Measurements from ENCODE around the gene THY1. TPM values are rescaled to one million over a fixed set of nuclear protein-coding genes. Genes with fewer than 3 reads are reported as not detected.

Gene THY1
- polyA plus RNA-seq, 1 experiment = 1,905 TPM

GRCh38 chr11:119421941-119422808 is 797 bp downstream of the THY1 start:
- POLR2A ChIA-PET = interaction anchor here (0.6 to 0.7 kb wide), 2 partner anchors 11 to 210 kb away, joined by 4 to 5 read pairs; no protein-coding TSS in a partner anchor
- peaks cover 14% of the 10 kb centered on the region for H3K36me3 ChIP-seq (ENCODE audit: control insufficient read depth, insufficient read depth, low read length)

GRCh38 chr11:119421351-119421750 is 1.6 kb downstream of the THY1 start:
- no peak for TF ChIP-seq CTCF (IDR thresholded peaks at IDR 0.05; ENCODE audit: insufficient read depth, low read depth, low read length)
- peaks cover 14% of the 10 kb centered on the region for H3K36me3 ChIP-seq (ENCODE audit: control insufficient read depth, insufficient read depth, low read length)
- POLR2A ChIA-PET = interaction anchor here (0.7 kb wide), 1 partner anchor 209 kb away, joined by 5 read pairs; no protein-coding TSS in a partner anchor
- no peak for DNase-seq (ENCODE audit: low read depth)
- no peaks in the 10 kb centered on the region for H3K27me3 ChIP-seq (ENCODE audit: control insufficient read depth, insufficient read depth, low read length)
- CTCF ChIA-PET = interaction anchor here (0.9 to 2.9 kb wide), 4 partner anchors 46 to 65 kb away, joined by 4 to 25 read pairs (median 15); no protein-coding TSS in a partner anchor
- H3K4me3 ChIP-seq (ENCODE audit: low read depth, low read length) = peak overlapping the region; percentile 85

More at GRCh38 chr11:119421941-119422808, 797 bp downstream of the THY1 start:
- Histone ChIP-seq H3K4me3 (ENCODE audit: low read depth, low read length) (peak overlapping the region; percentile 85), H3K27me3 (ENCODE audit: control insufficient read depth, insufficient read depth, low read length) (no peaks in the 10 kb centered on the region)
- TF ChIP-seq CTCF (IDR thresholded peaks at IDR 0.05; ENCODE audit: insufficient read depth, low read depth, low read length) = 0 out of 2 replicates have a peak, but pooled peaks have one; percentile 4
- CTCF ChIA-PET = interaction anchor here (0.7 to 2.9 kb wide), 11 partner anchors 11 to 201 kb away, joined by 3 to 25 read pairs (median 4); partner anchors contain the start of gene USP2
- no peak for DNase-seq (ENCODE audit: low read depth)

- no peak for TF ChIP-seq CTCF (IDR thresholded peaks at IDR 0.05; ENCODE audit: insufficient read depth, low read depth, low read length)
- Histone ChIP-seq H3K27me3 (ENCODE audit: control insufficient read depth, insufficient read depth, low read length) (no peaks in the 10 kb centered on the region), H3K36me3 (ENCODE audit: control insufficient read depth, insufficient read depth, low read length) (peaks cover 14% of the 10 kb centered on the region), H3K4me3 (ENCODE audit: low read depth, low read length) (peak overlapping the region; percentile 85)
- no peak for DNase-seq (ENCODE audit: low read depth)
- CTCF ChIA-PET = no interaction called here
- POLR2A ChIA-PET = no interaction called here
Measured at GRCh38 chr11:119420631-119421030, 2.3 kb downstream of the THY1 start.

- POLR2A ChIA-PET = no interaction called here
- CTCF ChIA-PET = interaction anchor here (1.5 to 1.9 kb wide), 2 partner anchors 55 to 58 kb away, joined by 4 to 9 read pairs; no protein-coding TSS in a partner anchor
- Histone ChIP-seq H3K4me3 (ENCODE audit: low read depth, low read length) (no peak overlapping the region), H3K36me3 (ENCODE audit: control insufficient read depth, insufficient read depth, low read length) (peaks cover 14% of the 10 kb centered on the region), H3K27me3 (ENCODE audit: control insufficient read depth, insufficient read depth, low read length) (no peaks in the 10 kb centered on the region)
- DNase-seq (ENCODE audit: low read depth) = no peak
- TF ChIP-seq CTCF (IDR thresholded peaks at IDR 0.05; ENCODE audit: insufficient read depth, low read depth, low read length) = no peak
Measured at GRCh38 chr11:119419834-119420492, 3.0 kb downstream of the THY1 start.

- no peak for TF ChIP-seq CTCF (IDR thresholded peaks at IDR 0.05; ENCODE audit: insufficient read depth, low read depth, low read length)
- POLR2A ChIA-PET = no interaction called here
- no peak overlapping the region for H3K4me3 ChIP-seq (ENCODE audit: low read depth, low read length)
- no peak for DNase-seq (ENCODE audit: low read depth)
- H3K36me3 ChIP-seq (ENCODE audit: control insufficient read depth, insufficient read depth, low read length) = peaks cover 14% of the 10 kb centered on the region
- no peaks in the 10 kb centered on the region for H3K27me3 ChIP-seq (ENCODE audit: control insufficient read depth, insufficient read depth, low read length)
- CTCF ChIA-PET = interaction anchor here (1.5 to 1.9 kb wide), 2 partner anchors 56 to 58 kb away, joined by 4 to 9 read pairs; no protein-coding TSS in a partner anchor
Measured at GRCh38 chr11:119419246-119419645, 3.7 kb downstream of the THY1 start.

Measured in BJ (cell line).